Endothelial cell of umbilical vein (primary cell): ENCODE measurements around the gene POLR3A. TPM values are rescaled to one million over a fixed set of nuclear protein-coding genes. Genes with fewer than 3 reads are reported as not detected.

Experiments used
- BruUV-seq: library from RNA; stranded (reverse); fragments of 400-500 nt; replicated peaks from 2 replicates; lab custom pipeline; 2021; lab: Mats Ljungman, UMichigan
- CTCF ChIA-PET: fragments of 300-600, 350-600 bp; sonication (Branson Sonifier 250); formaldehyde crosslinking; loops from one replicate; lab custom pipeline; 2021; ENCODE audit warnings: antibody characterized with exemption, inconsistent platforms; lab: Charles Lee
- POLR2A ChIA-PET: fragments of 300-600, 350-600 bp; sonication (Branson Sonifier 250); formaldehyde crosslinking; loops from one replicate; lab custom pipeline; 2021; ENCODE audit warnings: antibody characterized with exemption, inconsistent platforms; lab: Charles Lee
- DNase-seq: peaks from one replicate; pipeline ENCODE4 v3.0.0-alpha.2; 2011; ENCODE audit warnings: low read depth, low spot score
- FAIRE-seq: peaks from 2 replicates; lab custom pipeline; 2011; peaks lifted over from hg19 to GRCh38; lab: Jason Lieb, UNC
- H2AFZ ChIP-seq: 2 replicates; pipeline ENCODE4 v1.6.0; 2012; ENCODE audit warnings: low read depth, low read length, control low read depth, inconsistent platforms
- H3K27ac ChIP-seq: 2 replicates; pipeline ENCODE4 v1.5.1; 2011; ENCODE audit warnings: low read depth, mild to moderate bottlenecking, control low read depth, low read length, moderate library complexity; ENCODE audit not compliant: insufficient read depth
- H3K27me3 ChIP-seq, 2 experiments: 2 replicates each; pipeline versions ENCODE4 v1.6.0 to v1.6.1; 2011; ENCODE audit warnings: low read length in 2 of 2, mixed read lengths in 1 of 2; ENCODE audit not compliant: control insufficient read depth in 2 of 2, insufficient read depth in 2 of 2
- H3K36me3 ChIP-seq, 2 experiments: 2 replicates in 1 of 2; 3 replicates in 1 of 2; pipeline ENCODE4 v1.5.1; 2011; ENCODE audit warnings: low read length in 2 of 2, mild to moderate bottlenecking in 1 of 2, moderate library complexity in 1 of 2; ENCODE audit not compliant: control insufficient read depth in 2 of 2, insufficient read depth in 2 of 2; ENCODE audit errors: extremely low read depth in 1 of 2
- H3K4me1 ChIP-seq: 3 replicates; pipeline ENCODE4 v1.5.1; 2011; ENCODE audit warnings: mild to moderate bottlenecking, low read length; ENCODE audit not compliant: control insufficient read depth, insufficient read depth; ENCODE audit errors: extremely low read depth
- H3K4me2 ChIP-seq: 2 replicates; pipeline ENCODE4 v1.6.1; 2011; ENCODE audit warnings: low read length, control low read depth, mixed read lengths; ENCODE audit not compliant: insufficient read depth
- H3K4me3 ChIP-seq, 3 experiments: fragments of 200-600 bp in 1 of 3; sonication (generic), shearing (Covaris generic) in 1 of 3; replicated peaks in 1 of 3; 2 replicates each; pipeline ENCODE4 v1.5.1; 2011 to 2016; ENCODE audit warnings: control low read depth in 3 of 3, low read length in 3 of 3, mild to moderate bottlenecking in 2 of 3, inconsistent platforms in 1 of 3, low read depth in 1 of 3, moderate library complexity in 1 of 3; ENCODE audit not compliant: insufficient read depth in 1 of 3
- H3K79me2 ChIP-seq: 2 replicates; pipeline ENCODE4 v1.6.0; 2012; ENCODE audit warnings: low read length, inconsistent platforms; ENCODE audit not compliant: control insufficient read depth, insufficient read depth
- H3K9ac ChIP-seq: replicated peaks from 2 replicates; pipeline ENCODE3; 2011; ENCODE audit warnings: low read length, control low read depth; ENCODE audit not compliant: insufficient read depth; ENCODE audit errors: extremely low read depth
- H3K9me1 ChIP-seq: replicated peaks from 3 replicates; pipeline ENCODE4 v1.6.0; 2011; ENCODE audit warnings: mild to moderate bottlenecking, low read length; ENCODE audit not compliant: control insufficient read depth, insufficient read depth; ENCODE audit errors: extremely low read depth
- H3K9me3 ChIP-seq: replicated peaks from 2 replicates; pipeline ENCODE4 v1.5.1; 2012; ENCODE audit warnings: low read length, inconsistent platforms; ENCODE audit not compliant: control insufficient read depth, insufficient read depth
- H4K20me1 ChIP-seq: replicated peaks from 2 replicates; pipeline ENCODE3; 2011; ENCODE audit warnings: mild to moderate bottlenecking, low read length; ENCODE audit not compliant: control insufficient read depth, insufficient read depth; ENCODE audit errors: extremely low read depth
- CTCF ChIP-seq, 2 donors: IDR thresholded peaks; 1 replicate in 1 of 2; 2 replicates in 1 of 2; pipeline ENCODE4 v1.5.1; 2011; ENCODE audit warnings: low read length in 2 of 2, mild to moderate bottlenecking in 2 of 2, moderate library complexity in 2 of 2, control low read depth in 1 of 2, inconsistent platforms in 1 of 2, low read depth in 1 of 2; ENCODE audit not compliant: insufficient read depth in 1 of 2; ENCODE audit errors: extremely low read depth in 1 of 2
- EZH2 ChIP-seq: IDR thresholded peaks from 2 replicates; pipeline ENCODE4 v1.6.1; 2012; ENCODE audit warnings: borderline replicate concordance, low read depth, mild to moderate bottlenecking, moderate library complexity, low read length, inconsistent platforms; ENCODE audit not compliant: severe bottlenecking
- FOS ChIP-seq: IDR thresholded peaks from 2 replicates; pipeline ENCODE4 v1.6.1; 2011; ENCODE audit warnings: mild to moderate bottlenecking, low read length, moderate library complexity, borderline replicate concordance; ENCODE audit not compliant: insufficient read depth
- GATA2 ChIP-seq: IDR thresholded peaks from 2 replicates; pipeline ENCODE4 v1.7.0; 2011; ENCODE audit warnings: low read depth, mild to moderate bottlenecking, moderate library complexity, mixed read lengths, low read length; ENCODE audit not compliant: insufficient read length, insufficient read depth
- JUN ChIP-seq: IDR thresholded peaks from 2 replicates; pipeline ENCODE4 v1.6.1; 2011; ENCODE audit warnings: borderline replicate concordance, low read depth; ENCODE audit not compliant: insufficient read length, insufficient read depth
- MAX ChIP-seq: IDR thresholded peaks from 2 replicates; pipeline ENCODE4 v1.6.1; 2011; ENCODE audit not compliant: insufficient read depth, insufficient read length
- MYC ChIP-seq: IDR thresholded peaks from one replicate; pipeline ENCODE4 v1.6.1; 2011; ENCODE audit warnings: mild to moderate bottlenecking, low read depth, low read length
- POLR2A ChIP-seq: IDR thresholded peaks from 2 replicates; pipeline ENCODE4 v1.6.1; 2012; ENCODE audit warnings: low read depth, mild to moderate bottlenecking, control low read depth, low read length
- POLR2AphosphoS5 ChIP-seq: IDR thresholded peaks from 2 replicates; pipeline ENCODE4 v1.6.1; 2012; ENCODE audit warnings: low read depth, mild to moderate bottlenecking, control low read depth, low read length, moderate library complexity; ENCODE audit not compliant: insufficient read depth
- dilution Hi-C: fragments of 300-500 bp; cut with MboI; formaldehyde crosslinking; loops from one replicate; pipeline ENCODE4 v1.15.0; 2019; ENCODE audit warnings: low sequenced_read_pairs; ENCODE audit not compliant: extremely low pct_ligation_motif_present
- intact Hi-C: fragments of 100-400 bp; cut with micrococcal nuclease; formaldehyde crosslinking; loops from one replicate; pipeline ENCODE4 v1.10.0; 2022
- polyA plus RNA-seq, 4 experiments: library from polyadenylated mRNA; depleted of rRNA in 3 of 4; stranded (reverse) in 3 of 4; unstranded in 1 of 4; fragments of >200 nt; gene quantifications; 2 replicates each; pipeline versions ENCODE4 v1.2.1 to v1.2.3, GENCODE V29; 2011 to 2012; ENCODE audit warnings: missing spikeins in 1 of 4
- total RNA-seq: library from RNA; stranded (reverse); gene quantifications from 2 replicates; pipeline ENCODE4 v1.2.3, GENCODE V29; 2021

Gene POLR3A
- total and polyA plus RNA-seq, 2 donors (not counting 3 experiments of a cell fraction or from before 2014, with no cell fraction given), result 9.5 to 25.3 TPM

GRCh38 chr10:77987671-77988255, 41.6 kb downstream of the POLR3A start:
- no TSS peak for BruUV-seq
- Histone ChIP-seq H3K79me2 (no peaks in the 10 kb centered on the region), H3K9ac (no peak overlapping the region), H3K9me1 (no peaks in the 10 kb centered on the region), H3K4me2 (no peak overlapping the region), H4K20me1 (peaks cover 6% of the 10 kb centered on the region), H3K27me3 (no peaks in the 10 kb centered on the region), H3K4me1 (peaks cover 24% of the 10 kb centered on the region), H2AFZ (no peak overlapping the region), H3K4me3 (no peak overlapping the region), H3K36me3 (peaks cover 17 to 39% of the 10 kb centered on the region in 2 experiments), H3K27ac (no peak overlapping the region), H3K9me3 (no peaks in the 10 kb centered on the region)
- ChIA-PET POLR2A (no interaction called here), CTCF (interaction anchor here (0.7 to 2.9 kb wide), 4 partner anchors 22 to 143 kb away, joined by 3 to 10 read pairs (median 4); no protein-coding TSS in a partner anchor)
- no peak for FAIRE-seq
- TF ChIP-seq MYC, result no peak
- no peak for TF ChIP-seq CTCF (IDR thresholded peaks at IDR 0.05; ENCODE audit: extremely low read depth in 1 of 2, insufficient read depth in 1 of 2, low read depth in 1 of 2, low read length in 2 of 2)
- no peak for TF ChIP-seq FOS
- no peak for TF ChIP-seq JUN
- no peak for TF ChIP-seq POLR2A
- dilution Hi-C loops (no loop called here), intact Hi-C loops (no loop called here)
- no peak for DNase-seq

GRCh38 chr10:77984986-77985385, 44.3 kb downstream of the POLR3A start:
- Histone ChIP-seq H3K27me3 (no peaks in the 10 kb centered on the region), H3K79me2 (no peaks in the 10 kb centered on the region), H2AFZ (no peak overlapping the region), H3K4me2 (no peak overlapping the region), H3K9me1 (no peaks in the 10 kb centered on the region), H3K9ac (no peak overlapping the region), H3K27ac (no peak overlapping the region), H3K36me3 (peaks cover 30 to 45% of the 10 kb centered on the region in 2 experiments), H3K9me3 (no peaks in the 10 kb centered on the region), H4K20me1 (peaks cover 6% of the 10 kb centered on the region), H3K4me1 (peaks cover 24% of the 10 kb centered on the region), H3K4me3 (no peak overlapping the region)
- dilution Hi-C loops (no loop called here), intact Hi-C loops (no loop called here)
- DNase-seq (no peak), FAIRE-seq (no peak)
- ChIA-PET CTCF (interaction anchor here (3.3 kb wide), 1 partner anchor 139 kb away, joined by 58 read pairs; no protein-coding TSS in a partner anchor), POLR2A (no interaction called here)
- TF ChIP-seq GATA2, result no peak
- TF ChIP-seq MYC, result no peak
- TF ChIP-seq EZH2, result no peak
- TF ChIP-seq JUN, result no peak
- TF ChIP-seq POLR2AphosphoS5, result no peak
- TF ChIP-seq CTCF (IDR thresholded peaks at IDR 0.05; ENCODE audit: extremely low read depth in 1 of 2, insufficient read depth in 1 of 2, low read depth in 1 of 2, low read length in 2 of 2), result no peak
- TF ChIP-seq POLR2A, result no peak
- TF ChIP-seq MAX, result no peak
- no TSS peak for BruUV-seq
